Left lung (tissue), 10 donors: ENCODE results near the gene KCNIP4. TPM values are rescaled to one million over a fixed set of nuclear protein-coding genes. Genes with fewer than 3 reads are reported as not detected.

Experiments used
- ATAC-seq: fragments of 200-7000 bp; cut with Tn5 transposase; one replicate; pipeline ENCODE4 v1.9.1; 2020; ENCODE audit warnings: moderate library complexity
- DNase-seq, 4 donors: peaks; one replicate each; pipeline ENCODE4 v3.0.0-alpha.2; 2013 to 2020
- H3K27ac ChIP-seq, 2 donors: fragments of 200-600 bp; sonication (generic) in 1 of 2; one replicate each; pipeline versions ENCODE4 v1.5.0 to v1.8.0; 2020 to 2021
- H3K27me3 ChIP-seq, 2 donors: fragments of 200-600 bp; sonication (generic) in 1 of 2; one replicate each; pipeline versions ENCODE4 v1.5.0 to v1.8.0; 2020 to 2021
- H3K36me3 ChIP-seq, 2 donors: fragments of 200-600 bp; sonication (generic) in 1 of 2; one replicate each; pipeline versions ENCODE4 v1.5.0 to v1.8.0; 2020 to 2021
- H3K4me1 ChIP-seq, 2 donors: fragments of 200-600 bp; one replicate each; pipeline ENCODE4 v1.8.0; 2021
- H3K4me3 ChIP-seq, 2 donors: fragments of 200-600 bp; sonication (generic) in 1 of 2; one replicate each; pipeline versions ENCODE4 v1.5.0 to v1.8.0; 2020 to 2021; ENCODE audit warnings: mild to moderate bottlenecking in 1 of 2
- H3K9me3 ChIP-seq, 2 donors: fragments of 200-600 bp; sonication (generic) in 1 of 2; one replicate each; pipeline versions ENCODE4 v1.5.0 to v1.8.0; 2020 to 2021
- CTCF ChIP-seq, 2 donors: fragments of 200-600 bp; sonication (generic) in 1 of 2; IDR thresholded peaks; one replicate each; pipeline versions ENCODE4 v1.5.0 to v1.8.0; 2021; ENCODE audit warnings: antibody characterized with exemption in 2 of 2
- intact Hi-C, 2 donors: fragments of 100-400 bp; cut with DNase I; formaldehyde crosslinking; loops; one replicate each; pipeline versions ENCODE4 v1.11.2 to v1.14.2; 2022
- polyA plus RNA-seq, 6 donors: library from polyadenylated mRNA; unstranded; fragments of 120-200 nt; gene quantifications; one replicate each; pipeline ENCODE4 v1.2.1, GENCODE V29; 2013; ENCODE audit not compliant: insufficient read length in 6 of 6
- total RNA-seq, 2 donors: library from RNA; stranded (reverse); fragmentation: NEBNext Ultra II Directional; extraction: Animal tissue kit (Norgen Biotek cat#: 25700); gene quantifications; one replicate each; pipeline ENCODE4 v1.2.1, GENCODE V29; 2021
- donor health status: DM: no; HTN: yes; CAD: no.
- donor health status: DM: no; HTN: no; CAD: no.

KCNIP4 gene
- total and polyA plus RNA-seq, 8 donors, result 2.8 to 5.4 (median 4.9) TPM; not detected in 2

GRCh38 chr4:21097026-21097425, 851.5 kb downstream of the KCNIP4 start:
- DNase-seq (no peak), ATAC-seq (no peak)
- no peaks in the 10 kb centered on the region for H3K4me1 ChIP-seq
- H3K27ac ChIP-seq, result no peak overlapping the region
- H3K36me3 ChIP-seq, result no peaks in the 10 kb centered on the region
- peaks cover 0 to 2% of the 10 kb centered on the region in 2 donors for H3K9me3 ChIP-seq
- H3K27me3 ChIP-seq, result no peaks in the 10 kb centered on the region
- no peak for TF ChIP-seq CTCF (IDR thresholded peaks at IDR 0.05)
- H3K4me3 ChIP-seq, result no peak overlapping the region
- intact Hi-C loops, result no loop called here

- intact Hi-C loops, result no loop called here
- Histone ChIP-seq H3K4me1 (no peaks in the 10 kb centered on the region), H3K4me3 (no peak overlapping the region), H3K27me3 (no peaks in the 10 kb centered on the region), H3K27ac (no peak overlapping the region), H3K9me3 (no peaks in the 10 kb centered on the region), H3K36me3 (no peaks in the 10 kb centered on the region)
- no peak for TF ChIP-seq CTCF (IDR thresholded peaks at IDR 0.05)
- ATAC-seq (no peak), DNase-seq (no peak)
These were observed 856.0 kb downstream of the KCNIP4 start for GRCh38 chr4:21092531-21092930.

GRCh38 chr4:21090094-21090666, 858.4 kb downstream of the KCNIP4 start:
- Histone ChIP-seq H3K4me1 (no peaks in the 10 kb centered on the region), H3K9me3 (no peaks in the 10 kb centered on the region), H3K27ac (no peak overlapping the region), H3K36me3 (no peaks in the 10 kb centered on the region), H3K27me3 (no peaks in the 10 kb centered on the region), H3K4me3 (no peak overlapping the region)
- intact Hi-C loops, result no loop called here
- no peak for ATAC-seq
- no peak for TF ChIP-seq CTCF (IDR thresholded peaks at IDR 0.05)
- no peak for DNase-seq

GRCh38 chr4:21083413-21083812, 865.2 kb downstream of the KCNIP4 start:
- TF ChIP-seq CTCF (IDR thresholded peaks at IDR 0.05), result no peak

GRCh38 chr4:21077967-21078366, 870.6 kb downstream of the KCNIP4 start:
- no peaks in the 10 kb centered on the region for H3K36me3 ChIP-seq
- H3K27me3 ChIP-seq, result no peaks in the 10 kb centered on the region
- intact Hi-C loops, result no loop called here
- H3K4me1 ChIP-seq, result no peaks in the 10 kb centered on the region
- H3K4me3 ChIP-seq, result no peak overlapping the region
- DNase-seq, result no peak
- no peak overlapping the region for H3K27ac ChIP-seq
- no peak for TF ChIP-seq CTCF (IDR thresholded peaks at IDR 0.05)
- no peak for ATAC-seq
- H3K9me3 ChIP-seq, result peaks cover 0 to 10% of the 10 kb centered on the region in 2 donors

More at GRCh38 chr4:21083413-21083812, 865.2 kb downstream of the KCNIP4 start:
- Histone ChIP-seq H3K27me3 (no peaks in the 10 kb centered on the region), H3K4me1 (no peaks in the 10 kb centered on the region), H3K27ac (no peak overlapping the region), H3K4me3 (no peak overlapping the region), H3K36me3 (no peaks in the 10 kb centered on the region), H3K9me3 (peaks cover 0 to 7% of the 10 kb centered on the region in 2 donors)
- DNase-seq, result no peak
- intact Hi-C loops, result no loop called here
- no peak for ATAC-seq
